Astrocyte of the cerebellum (primary cell): Measurements from ENCODE around the gene OAS1.

Source experiments
- DNase-seq: peaks from one replicate; pipeline ENCODE4 v3.0.0-alpha.2; 2011; ENCODE audit warnings: low read depth
- H3K4me3 ChIP-seq: 2 replicates; pipeline ENCODE4 v1.5.1; 2011; ENCODE audit warnings: mild to moderate bottlenecking, low read depth, low read length, moderate library complexity
- in situ Hi-C: cut with HindIII; loops from 2 replicates; pipeline ENCODE4 v1.10.0; 2017; ENCODE audit warnings: low sequenced_read_pairs
- TF ChIP-seq, protein P1 (sequence below): IDR thresholded peaks from 2 replicates; pipeline ENCODE4 v1.5.1; 2012; ENCODE audit warnings: low read length, low read depth, moderate library complexity, mild to moderate bottlenecking; ENCODE audit errors: missing control alignments

OAS1 gene

DNA sequence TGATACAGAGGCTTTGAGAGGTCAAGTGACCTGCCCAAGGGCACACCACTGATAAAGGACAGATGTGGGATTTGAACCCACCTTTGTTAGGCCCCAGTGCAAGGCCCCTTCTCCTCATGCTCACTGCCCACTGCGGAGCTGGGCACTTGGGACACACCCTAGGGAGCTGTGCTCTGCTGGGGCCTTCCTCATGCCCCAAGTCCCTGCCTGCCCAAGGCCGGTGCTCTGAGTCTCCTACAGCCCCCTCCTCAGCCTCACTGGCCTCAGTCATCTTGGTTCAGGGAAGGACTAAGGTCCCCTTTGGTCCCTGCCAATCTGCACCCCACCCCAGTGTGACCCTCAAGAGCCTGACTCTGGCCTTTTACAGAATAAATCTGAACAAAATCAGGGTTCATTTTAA, 23.6 kb downstream of the OAS1 start:
- H3K4me3 ChIP-seq = no peak overlapping the region
- TF ChIP-seq, protein P1, sequence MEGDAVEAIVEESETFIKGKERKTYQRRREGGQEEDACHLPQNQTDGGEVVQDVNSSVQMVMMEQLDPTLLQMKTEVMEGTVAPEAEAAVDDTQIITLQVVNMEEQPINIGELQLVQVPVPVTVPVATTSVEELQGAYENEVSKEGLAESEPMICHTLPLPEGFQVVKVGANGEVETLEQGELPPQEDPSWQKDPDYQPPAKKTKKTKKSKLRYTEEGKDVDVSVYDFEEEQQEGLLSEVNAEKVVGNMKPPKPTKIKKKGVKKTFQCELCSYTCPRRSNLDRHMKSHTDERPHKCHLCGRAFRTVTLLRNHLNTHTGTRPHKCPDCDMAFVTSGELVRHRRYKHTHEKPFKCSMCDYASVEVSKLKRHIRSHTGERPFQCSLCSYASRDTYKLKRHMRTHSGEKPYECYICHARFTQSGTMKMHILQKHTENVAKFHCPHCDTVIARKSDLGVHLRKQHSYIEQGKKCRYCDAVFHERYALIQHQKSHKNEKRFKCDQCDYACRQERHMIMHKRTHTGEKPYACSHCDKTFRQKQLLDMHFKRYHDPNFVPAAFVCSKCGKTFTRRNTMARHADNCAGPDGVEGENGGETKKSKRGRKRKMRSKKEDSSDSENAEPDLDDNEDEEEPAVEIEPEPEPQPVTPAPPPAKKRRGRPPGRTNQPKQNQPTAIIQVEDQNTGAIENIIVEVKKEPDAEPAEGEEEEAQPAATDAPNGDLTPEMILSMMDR = no peak
- DNase-seq = no peak
- in situ Hi-C loops = no loop called here

DNA sequence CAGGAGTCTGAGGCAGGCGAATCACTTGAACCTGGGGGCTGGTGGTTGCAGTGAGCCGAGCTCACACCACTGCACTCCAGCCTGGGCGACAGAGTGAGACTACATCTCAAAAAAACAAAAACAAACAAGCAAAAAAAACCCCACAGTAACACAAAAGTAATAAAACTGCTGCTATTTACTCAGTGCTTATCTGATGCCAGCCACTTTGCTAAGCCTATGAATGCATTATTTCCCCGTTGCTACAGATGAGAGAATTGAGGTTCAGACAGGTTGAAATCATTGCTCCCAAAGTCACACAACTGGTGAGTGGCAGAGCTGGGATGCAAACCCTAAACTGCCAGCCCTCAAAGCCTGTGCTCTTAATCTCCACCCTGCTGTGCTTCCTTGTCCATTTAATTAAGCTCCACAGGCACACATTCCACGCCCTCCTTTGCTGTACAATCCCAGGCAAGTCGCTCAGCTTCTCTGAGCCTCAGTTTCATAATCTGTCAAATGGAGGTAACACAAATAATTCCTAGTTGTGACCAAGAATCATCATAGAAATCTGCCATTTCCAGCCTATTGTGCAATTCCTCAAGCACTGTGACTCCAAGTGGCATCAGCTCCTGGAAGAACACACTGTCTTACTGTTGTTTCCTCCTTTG, 25.8 kb downstream of the OAS1 start:
- DNase-seq = no peak
- TF ChIP-seq, protein P1 = no peak
- no peak overlapping the region for H3K4me3 ChIP-seq
- in situ Hi-C loops = no loop called here

DNA sequence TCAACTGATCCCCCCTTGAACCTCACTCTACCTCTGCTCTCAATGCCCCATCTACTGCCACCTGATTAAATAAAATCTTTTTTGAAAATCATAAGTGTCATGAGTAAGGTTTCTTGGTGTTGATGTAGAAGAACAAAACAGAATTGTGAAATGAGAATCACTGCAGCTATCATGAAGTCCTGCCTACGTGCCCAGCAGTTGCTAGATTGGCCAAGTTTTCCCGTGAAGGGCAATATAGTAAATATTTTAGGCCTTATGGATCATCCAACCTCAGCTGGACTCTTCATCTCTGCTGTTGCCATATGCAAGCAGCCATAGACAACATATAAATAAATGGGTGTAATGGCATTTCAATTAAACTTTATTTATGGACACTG, 26.4 kb downstream of the OAS1 start:
- no peak overlapping the region for H3K4me3 ChIP-seq
- TF ChIP-seq, protein P1 = no peak
- DNase-seq = no peak
- in situ Hi-C loops = no loop called here

DNA sequence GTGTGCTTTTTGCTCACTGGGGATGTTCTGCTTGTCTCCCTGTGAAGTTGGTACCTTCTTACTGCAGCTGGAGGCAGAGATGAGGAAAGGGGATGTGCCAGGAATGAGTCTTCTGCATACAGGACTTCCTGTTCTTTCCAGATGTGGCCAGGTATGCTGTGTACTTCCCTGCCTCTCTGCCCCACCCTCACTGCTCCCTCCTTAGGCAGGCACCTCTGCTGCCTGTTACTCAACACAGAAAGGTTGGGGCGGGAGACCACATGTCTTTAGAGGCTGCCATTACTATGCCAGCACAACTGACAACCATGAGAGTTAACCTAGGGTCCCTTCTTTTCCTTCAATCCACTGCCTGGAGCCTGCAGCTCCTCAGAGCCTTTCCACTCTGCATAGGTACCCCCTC, 29.5 kb downstream of the OAS1 start:
- in situ Hi-C loops = no loop called here
- no peak overlapping the region for H3K4me3 ChIP-seq
- TF ChIP-seq, protein P1 = no peak
- DNase-seq = no peak

DNA sequence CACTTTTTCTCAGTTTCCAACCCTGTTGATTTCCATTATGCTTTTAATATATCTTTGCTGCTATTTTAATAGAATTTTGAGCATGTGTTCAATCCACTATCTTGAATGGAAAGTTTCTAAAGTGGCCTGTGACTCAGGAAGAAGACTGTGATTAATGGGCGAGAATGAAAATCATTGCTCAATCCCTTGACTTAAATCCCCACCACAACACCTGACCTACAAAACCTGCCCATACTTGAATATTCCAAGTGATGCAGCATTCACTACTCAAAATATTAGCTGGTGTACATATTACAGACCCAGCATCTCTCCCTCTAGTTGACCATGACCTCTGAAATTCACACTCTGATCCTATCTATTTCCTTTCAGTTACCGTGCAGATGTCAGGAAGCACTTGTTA, 30.2 kb downstream of the OAS1 start:
- no peak for DNase-seq
- no peak overlapping the region for H3K4me3 ChIP-seq
- TF ChIP-seq, protein P1 = no peak

DNA sequence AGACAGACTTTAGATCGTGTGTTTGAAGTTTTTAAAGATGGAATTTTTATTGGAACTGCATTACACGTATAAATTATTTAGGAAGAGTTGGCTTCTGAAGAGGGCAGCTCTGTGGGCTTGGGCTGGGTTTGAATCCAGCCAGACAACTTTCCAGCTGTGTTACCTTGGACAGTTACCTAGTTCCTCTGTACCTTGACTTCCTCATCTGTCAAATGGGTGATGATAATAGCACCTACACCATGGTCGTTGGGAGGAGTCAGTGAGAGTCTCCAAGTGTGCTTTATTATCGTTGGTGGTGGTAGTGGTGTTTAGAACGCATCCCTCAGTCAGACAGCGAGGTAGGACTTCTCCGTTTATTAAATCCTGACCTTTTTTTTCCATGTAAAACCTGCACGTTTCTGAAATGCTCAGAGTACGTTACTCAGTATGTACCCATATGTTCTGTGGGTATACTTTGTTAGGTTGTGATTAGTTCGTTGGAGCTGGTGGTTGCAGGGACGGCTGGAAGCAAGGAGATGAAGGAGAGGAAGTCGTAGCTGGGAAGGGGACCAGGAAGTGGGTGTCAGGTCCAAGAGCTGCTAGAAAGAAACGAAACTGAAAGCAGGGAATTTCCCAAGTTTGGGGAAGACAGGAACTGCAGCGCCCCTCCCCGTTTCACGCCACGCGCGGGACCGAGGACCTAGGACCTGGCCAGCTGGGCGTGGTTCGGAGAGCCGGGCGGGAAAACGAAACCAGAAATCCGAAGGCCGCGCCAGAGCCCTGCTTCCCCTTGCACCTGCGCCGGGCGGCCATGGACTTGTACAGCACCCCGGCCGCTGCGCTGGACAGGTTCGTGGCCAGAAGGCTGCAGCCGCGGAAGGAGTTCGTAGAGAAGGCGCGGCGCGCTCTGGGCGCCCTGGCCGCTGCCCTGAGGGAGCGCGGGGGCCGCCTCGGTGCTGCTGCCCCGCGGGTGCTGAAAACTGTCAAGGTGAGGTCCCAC, 31.3 kb downstream of the OAS1 start, which contains the start of gene OAS3:
Gene OAS3, plus strand, starts transcription at position 734 of the 979 bp plus-strand sequence. Its CDS starts 57 bp downstream, at position 791.
- peak; percentile 39 for DNase-seq
- peak within 1 kb of the TSS; percentile 67 for H3K4me3 ChIP-seq
- TF ChIP-seq, protein P1 = no peak
- in situ Hi-C loops = no loop called here

More for the DNA sequence above, 30.2 kb downstream of the OAS1 start:
- in situ Hi-C loops = no loop called here
